GM18517 (cell line): ENCODE data around the gene CELF5.

Source experiments
- ATAC-seq: cut with Tn5 transposase; IDR thresholded peaks from one replicate; pipeline ENCODE4 v1.9.1; 2021; ENCODE audit warnings: mild to moderate bottlenecking, moderate library complexity; ENCODE audit not compliant: unreplicated experiment

The CELF5 gene

GRCh38 chr19:3224346-3225168 lies at the start of gene CELF5:
Gene CELF5, plus strand, starts transcription at chr19:3224661. Its CDS starts 79 bp downstream, at chr19:3224740.
- no peak for ATAC-seq

DNA sequence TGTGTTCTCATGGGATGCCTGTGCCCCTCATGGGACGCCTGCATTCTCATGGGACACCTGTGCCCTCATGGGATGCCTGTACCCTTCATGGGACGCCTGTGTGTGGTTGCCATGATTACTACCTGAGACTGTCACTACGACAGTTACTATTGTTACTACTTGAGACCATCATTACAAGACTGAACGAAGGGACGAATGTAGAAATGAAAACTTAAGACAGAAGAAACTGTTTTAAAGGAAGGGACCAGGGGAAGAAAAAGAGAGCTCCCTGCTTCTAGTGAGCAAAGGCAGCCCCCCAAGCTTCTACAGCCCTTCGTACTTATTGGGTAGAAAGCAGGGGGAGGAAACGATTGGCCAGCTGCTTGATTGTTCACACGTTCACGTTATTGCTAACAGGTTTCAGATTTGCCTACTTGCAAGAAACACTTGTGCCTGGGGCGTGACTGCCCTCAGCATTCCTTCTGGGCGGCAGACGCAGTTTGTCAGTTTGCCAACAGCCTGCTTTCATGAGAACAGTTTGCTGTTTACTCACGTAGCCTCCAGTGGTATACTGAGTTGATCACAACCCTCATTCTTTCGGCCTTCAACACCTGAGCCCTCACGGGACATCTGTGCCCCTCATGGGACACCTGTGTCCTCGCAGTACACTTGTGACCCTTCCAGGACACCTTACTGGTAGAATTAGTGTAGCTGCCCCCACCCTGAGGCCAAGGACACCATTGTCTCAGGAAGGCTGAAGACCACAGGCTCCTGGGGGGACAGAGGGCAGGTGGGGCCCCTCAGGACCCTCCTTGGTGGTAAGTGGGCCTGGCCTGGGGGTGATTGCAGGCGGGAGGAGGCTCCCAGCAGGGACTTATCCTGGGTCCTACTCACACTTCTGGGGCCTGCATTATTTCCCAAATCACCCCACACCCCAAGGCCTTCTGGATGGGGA lies 48.4 kb upstream of the CELF5 start:
- no peak for ATAC-seq

- ATAC-seq, result no peak
Measured at GRCh38 chr19:3176715-3177501, 47.6 kb upstream of the CELF5 start.

GRCh38 chr19:3178377-3178972 lies 46.0 kb upstream of the CELF5 start, which contains the start of gene S1PR4:
Gene S1PR4, plus strand, starts transcription at chr19:3178769. Its CDS starts 24 bp downstream, at chr19:3178793.
- peak; percentile 51 for ATAC-seq

DNA sequence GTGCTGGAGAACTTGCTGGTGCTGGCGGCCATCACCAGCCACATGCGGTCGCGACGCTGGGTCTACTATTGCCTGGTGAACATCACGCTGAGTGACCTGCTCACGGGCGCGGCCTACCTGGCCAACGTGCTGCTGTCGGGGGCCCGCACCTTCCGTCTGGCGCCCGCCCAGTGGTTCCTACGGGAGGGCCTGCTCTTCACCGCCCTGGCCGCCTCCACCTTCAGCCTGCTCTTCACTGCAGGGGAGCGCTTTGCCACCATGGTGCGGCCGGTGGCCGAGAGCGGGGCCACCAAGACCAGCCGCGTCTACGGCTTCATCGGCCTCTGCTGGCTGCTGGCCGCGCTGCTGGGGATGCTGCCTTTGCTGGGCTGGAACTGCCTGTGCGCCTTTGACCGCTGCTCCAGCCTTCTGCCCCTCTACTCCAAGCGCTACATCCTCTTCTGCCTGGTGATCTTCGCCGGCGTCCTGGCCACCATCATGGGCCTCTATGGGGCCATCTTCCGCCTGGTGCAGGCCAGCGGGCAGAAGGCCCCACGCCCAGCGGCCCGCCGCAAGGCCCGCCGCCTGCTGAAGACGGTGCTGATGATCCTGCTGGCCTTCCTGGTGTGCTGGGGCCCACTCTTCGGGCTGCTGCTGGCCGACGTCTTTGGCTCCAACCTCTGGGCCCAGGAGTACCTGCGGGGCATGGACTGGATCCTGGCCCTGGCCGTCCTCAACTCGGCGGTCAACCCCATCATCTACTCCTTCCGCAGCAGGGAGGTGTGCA lies 45.3 kb upstream of the CELF5 start:
- peak; percentile 19 for ATAC-seq

GRCh38 chr19:3179739-3180293 lies 44.6 kb upstream of the CELF5 start:
- no peak for ATAC-seq

DNA sequence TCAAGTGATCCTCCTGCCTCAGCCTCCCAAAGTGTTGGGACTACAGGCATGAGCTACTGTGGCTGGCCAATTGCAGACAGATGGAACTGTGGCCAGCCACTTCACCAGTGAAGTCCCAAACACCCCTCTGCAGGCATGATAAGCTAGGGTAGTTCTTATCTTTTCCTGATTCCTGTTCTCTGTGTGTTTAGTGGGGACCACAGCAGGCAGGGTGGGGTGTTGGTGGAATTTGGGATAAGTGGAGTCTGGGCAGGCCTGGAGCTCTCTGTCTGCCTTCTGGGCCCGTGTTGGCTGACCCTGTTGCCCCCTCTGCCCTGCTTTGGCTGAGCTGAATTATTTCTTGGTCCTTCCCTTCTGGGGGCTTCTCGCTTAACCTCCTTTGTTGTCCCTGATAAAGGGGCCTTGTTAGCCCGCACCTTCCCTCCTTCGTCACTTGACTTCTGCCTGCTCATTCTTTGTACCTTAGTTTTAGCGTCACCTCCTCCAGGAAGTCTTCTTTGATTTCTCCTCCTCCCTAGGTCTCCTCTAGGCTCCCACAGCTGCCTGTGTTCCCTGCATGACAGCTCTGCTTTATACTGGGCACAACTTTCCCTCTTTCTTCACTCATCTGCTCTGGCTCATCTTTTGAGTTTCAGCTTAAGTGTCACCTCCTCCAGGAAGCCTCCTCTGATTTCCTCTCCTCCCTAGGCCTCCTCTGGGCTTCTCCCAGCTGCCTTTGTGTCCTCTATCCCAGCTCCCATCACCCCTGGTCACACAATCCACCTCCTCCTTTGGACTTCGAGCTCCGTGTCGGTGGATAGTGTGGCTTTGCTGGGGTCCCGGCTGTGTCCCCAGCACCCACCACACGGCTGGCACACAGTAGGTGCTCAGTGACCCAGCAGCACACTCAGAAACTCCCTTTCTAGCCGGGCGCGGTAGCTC lies 40.5 kb upstream of the CELF5 start:
- ATAC-seq, result no peak

DNA sequence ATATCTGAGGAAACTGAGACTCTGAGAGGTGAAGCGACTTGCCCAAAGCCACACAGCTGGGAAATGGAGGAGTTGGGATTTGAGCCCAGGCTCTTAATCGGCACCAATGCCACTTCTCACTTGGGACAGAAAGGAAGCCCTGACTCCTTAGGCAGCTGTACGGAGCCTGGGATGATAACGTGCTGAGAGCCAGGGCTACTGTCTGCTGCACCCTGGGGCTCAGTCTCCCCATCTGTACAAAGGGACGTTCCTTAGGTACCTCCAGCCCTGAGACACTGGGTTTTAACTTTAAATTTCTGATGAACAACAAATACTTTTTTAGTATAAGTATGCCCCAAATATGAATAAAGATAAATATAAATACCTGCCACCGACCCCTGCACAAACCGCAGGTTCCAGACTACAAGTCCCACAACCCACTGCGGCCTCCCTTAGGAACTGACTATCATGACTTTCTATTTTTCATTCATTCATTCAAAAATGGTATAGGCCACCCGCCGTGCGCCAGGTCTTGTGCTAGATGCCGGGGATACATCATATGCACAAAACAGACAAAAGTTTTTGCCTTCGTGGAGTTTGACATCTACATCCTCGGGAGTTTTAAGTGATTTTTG lies 39.5 kb upstream of the CELF5 start:
- peak; percentile 31 for ATAC-seq

- ATAC-seq, result peak; percentile 70
Measured at GRCh38 chr19:3185461-3186159, 38.9 kb upstream of the CELF5 start, which contains the start of gene NCLN. Gene NCLN, plus strand, starts transcription at chr19:3185930. Its CDS starts 101 bp downstream, at chr19:3186031.

GRCh38 chr19:3186160-3186688 lies 38.2 kb upstream of the CELF5 start:
- no peak for ATAC-seq

DNA sequence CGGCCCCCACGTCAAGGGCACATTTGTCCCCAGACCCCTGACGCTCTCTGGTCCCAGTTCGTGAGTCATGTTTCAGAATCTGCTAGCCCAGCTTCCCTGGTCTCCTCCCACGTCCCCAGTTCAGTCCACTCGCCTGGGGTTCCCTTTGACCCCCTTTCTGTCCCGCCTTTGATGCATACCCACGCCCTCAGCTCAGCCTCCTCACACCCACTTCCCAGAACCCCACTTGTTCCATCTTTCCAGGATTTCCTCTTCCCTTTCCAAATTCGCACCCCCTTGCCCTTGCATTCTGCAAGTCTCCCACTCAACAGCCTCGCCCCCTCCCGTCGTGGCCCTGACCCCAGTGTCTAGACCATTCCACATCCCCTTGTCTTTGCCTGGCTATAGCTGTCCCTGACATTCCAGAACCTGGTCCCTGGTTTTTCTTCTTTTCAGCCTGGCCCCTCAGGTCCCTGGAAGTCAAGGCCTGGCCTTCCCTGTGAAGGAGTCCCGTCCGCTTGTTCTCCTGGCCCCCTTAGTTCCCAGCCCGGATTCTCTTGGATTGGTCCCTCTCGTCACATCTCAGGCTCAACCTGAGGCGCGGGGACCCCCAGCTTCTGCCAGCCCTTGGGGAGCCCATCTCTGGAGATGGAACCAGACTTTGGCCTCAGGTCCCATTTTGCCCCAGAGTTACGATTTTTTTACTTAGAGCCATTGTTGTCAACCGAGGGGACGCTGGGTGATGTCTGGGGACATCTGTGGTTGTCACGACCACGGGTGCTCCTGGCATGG lies 37.4 kb upstream of the CELF5 start:
- ATAC-seq, result no peak

DNA sequence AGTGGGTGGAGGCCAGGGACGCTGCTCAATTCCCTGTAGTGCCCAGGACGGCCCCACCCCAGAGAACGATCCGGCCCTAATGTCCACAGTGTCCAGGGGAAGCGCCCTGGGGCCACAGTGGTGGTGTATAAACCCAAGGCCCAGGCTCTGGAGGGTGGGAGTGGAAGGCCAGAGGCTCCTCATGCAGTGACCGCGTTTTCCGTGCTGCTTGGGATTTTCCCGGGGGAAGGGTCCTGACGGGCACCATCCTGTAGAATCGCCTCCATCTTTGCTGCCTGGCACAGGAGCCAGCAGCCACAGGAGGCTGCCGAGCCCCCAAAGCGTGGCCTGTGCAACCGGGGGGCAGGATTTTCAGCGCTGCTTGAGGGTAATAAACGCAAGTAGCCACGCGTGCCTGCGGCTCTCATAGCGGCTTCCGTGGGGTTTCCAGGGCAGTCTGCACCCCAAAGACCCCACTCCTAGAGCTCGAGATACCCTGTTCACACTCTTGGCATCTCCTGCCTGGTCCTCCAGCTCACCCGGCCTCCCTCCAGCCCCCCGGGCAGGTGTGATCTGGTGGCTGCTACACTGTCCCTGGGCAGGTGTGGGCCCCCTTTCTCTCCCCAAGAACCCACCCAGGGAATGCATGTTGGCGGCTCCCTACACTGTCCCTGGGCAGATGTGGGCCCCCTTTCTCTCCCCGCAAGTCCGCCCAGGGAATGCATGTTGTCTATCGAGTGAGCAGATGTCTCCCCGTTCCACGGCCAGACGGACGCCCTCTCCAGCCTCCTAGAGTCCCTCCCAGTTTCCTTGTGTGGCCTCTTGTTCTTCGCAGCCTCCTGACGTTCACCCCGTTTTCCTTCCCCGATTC lies 36.6 kb upstream of the CELF5 start:
- no peak for ATAC-seq

GRCh38 chr19:3188627-3189596 lies 35.5 kb upstream of the CELF5 start:
- no peak for ATAC-seq
